Smooth muscle cell of bladder (primary cell): ENCODE measurements around the gene SEMA3E. TPM values are rescaled to one million over a fixed set of nuclear protein-coding genes. Genes with fewer than 3 reads are reported as not detected.

Source experiments
- total RNA-seq: library from RNA; depleted of rRNA; stranded (reverse); fragments of >200 nt; gene quantifications from 2 replicates; pipeline ENCODE4 v1.2.3, GENCODE V29; 2014

Gene SEMA3E
- 2.0 and 4.9 TPM in 2 replicates for total RNA-seq

DNA sequence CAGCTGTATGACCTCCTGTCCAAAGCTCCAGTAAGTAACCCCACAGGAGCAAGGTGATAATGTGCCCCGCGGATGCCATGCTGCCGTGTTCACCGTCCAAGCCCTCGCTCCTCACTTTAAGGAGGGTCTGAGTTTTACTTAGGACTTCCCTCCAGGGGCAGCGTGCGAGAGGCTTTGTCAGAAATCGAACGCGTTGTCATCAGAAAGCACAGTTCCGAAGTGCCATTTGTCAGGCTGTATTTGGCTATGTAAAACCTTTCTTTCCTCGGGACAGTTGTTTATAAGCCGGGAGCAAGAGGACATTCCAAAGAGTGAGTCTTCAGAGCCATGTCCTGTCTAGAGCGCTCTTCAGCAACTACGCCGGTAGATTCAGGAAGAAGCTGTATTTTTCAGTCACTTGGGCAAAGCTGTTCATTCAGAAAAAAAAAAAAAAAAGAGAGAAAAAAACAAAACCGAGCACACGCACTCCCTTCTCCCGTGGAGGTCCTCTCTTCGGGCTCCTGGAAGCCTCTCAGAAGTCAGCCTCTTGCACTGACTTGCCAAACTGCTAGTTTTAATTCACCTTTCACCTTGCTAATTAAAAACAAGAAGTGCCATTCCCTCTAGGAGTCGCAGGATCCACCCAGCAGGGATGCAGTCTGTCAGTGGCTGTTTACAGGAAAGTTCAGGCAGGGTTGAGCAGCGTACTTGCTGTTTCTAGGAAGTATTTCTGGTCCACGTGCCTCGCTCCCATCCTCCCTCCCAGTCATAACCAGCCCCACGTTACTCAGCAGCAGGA lies at the start of gene SEMA3E:
SEMA3E (minus strand) TSS at position 676 of the 778 bp plus-strand sequence.

